Stimulated activated CD4-positive, alpha-beta T cell treated with anti-CD3 and anti-CD28 coated beads, Interleukin-4, amount 100 ng/mL, for 4 hours (primary cell): ENCODE data around the gene RRP8.
A peak's percentile ranks its signal among the peaks of the same experiment; 100 is the strongest.

Experiments used
- DNase-seq, 2 experiments: peaks; one replicate each; pipeline ENCODE4 v3.0.0-alpha.2; 2020

The RRP8 gene

DNA sequence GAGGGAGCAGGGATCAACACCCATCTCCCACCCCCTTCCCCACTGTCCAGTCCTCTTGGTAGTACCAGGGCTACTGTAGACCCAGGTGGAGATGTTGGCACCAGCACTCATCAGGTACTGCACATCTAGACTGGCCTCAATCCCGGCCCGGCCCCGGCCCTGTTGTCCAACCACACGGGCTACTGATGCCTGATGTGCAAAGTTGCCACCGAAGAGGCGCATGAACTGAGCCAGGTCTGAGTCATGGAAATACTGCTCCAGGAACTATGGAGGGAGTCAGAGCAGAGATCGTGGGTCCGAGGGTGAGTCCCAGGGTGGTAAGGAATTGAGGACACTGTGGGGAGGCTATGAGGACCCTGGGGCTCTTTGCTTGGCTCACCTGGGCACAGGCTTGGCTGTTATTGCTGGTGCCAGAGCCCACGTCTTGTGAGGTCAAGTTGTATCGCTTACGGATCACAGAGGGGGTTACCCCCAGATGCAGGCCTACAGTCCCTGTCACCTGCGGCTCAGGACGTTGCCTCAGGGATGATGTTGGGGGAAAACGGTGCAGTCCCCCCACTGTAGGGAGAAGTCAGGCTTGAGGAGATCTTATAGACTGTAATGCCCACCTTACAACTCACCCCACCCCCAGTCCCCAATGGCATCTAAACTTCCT lies 13.3 kb upstream of the RRP8 start:
- DNase-seq, result no peak

DNA sequence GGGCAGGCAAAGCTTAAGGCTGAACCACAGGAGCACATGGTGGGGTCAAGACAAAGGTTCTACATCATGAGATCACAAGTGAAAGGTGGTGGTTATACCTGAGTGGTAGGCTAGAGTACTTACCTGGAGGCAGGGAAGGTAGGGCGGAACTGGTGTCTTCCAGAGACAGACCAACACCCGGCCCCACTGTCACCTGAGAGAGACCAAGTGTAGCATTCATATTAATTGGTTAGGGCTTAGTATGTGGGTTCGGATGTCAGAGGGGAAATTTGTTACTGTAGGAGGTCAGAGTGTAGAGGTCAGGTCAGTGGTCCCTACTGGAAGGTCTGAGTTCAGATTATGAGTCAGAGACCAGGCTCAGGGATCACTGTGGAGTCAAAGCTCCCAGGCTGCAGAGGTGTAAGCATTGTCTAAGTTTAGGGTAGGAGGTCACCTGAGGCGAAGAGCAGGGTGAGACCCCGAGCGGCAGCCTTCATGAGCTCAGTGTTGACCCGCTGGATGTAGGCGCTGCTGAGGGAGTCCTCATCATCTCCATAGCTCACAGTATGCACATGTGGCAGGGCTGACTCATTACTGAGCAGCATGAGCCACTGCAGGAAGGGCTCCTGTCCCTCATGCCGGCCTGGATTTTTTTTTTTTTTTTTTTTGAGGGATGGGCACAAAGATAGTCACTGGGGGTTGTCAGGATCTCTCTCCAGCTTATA lies 12.6 kb upstream of the RRP8 start:
- DNase-seq, result no peak

DNA sequence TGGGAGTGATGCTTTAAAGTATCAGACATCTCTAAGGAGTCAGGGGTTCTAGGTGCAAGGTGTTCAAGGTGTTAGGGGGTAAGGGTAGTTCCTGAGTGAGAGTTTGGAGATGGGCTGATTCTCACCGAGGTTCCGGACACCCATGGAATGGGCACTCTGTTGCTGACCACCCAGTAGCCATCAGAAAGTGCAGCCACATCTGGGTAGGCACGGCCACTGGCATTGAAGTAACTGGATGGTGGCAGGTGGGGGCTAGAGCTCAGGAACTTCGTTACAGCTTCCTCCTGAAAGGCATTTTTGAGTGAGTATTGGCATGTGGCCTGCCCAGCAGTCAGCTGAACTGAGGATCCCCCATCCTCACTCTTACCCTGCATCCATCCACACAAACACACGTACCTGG lies 11.6 kb upstream of the RRP8 start:
- no peak for DNase-seq

DNA sequence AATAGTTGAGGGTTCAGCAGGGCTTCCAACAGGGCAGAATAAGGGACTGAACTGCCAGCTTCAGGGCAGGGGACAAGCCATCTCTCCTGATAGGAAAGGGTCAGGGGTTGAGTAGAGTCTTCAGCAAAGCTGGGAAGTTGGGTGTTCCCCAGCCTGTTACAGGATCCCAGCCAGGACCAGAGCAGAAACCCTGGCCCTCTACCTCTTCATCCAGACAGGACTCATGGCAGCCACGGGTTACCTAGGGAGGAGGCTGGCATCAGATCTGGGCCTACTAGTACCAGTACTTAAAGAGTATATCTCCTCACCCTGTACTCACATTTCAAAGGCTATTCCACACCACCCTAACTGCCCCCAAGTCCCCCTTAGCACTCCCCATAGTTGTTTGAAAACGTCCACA lies 11.0 kb upstream of the RRP8 start:
- no peak for DNase-seq

DNA sequence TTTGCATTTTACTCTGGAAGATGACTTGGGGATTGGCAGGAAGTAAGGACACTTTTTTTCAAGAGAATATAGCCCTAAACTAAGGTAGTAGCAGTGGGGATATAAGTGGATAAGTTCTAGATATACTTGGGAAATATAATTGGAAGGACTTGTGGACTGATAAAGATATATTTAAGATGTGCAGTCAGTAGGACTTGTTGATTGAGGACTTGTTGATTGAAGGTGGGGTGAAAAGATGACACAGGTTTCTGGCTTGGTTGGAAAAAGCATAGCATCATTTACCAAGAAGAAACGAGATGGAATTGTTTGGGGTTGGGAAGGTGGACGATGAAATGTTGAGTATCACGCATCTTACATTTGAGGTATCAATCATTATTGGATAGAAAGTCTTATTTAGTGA lies 10.1 kb upstream of the RRP8 start:
- no peak for DNase-seq

DNA sequence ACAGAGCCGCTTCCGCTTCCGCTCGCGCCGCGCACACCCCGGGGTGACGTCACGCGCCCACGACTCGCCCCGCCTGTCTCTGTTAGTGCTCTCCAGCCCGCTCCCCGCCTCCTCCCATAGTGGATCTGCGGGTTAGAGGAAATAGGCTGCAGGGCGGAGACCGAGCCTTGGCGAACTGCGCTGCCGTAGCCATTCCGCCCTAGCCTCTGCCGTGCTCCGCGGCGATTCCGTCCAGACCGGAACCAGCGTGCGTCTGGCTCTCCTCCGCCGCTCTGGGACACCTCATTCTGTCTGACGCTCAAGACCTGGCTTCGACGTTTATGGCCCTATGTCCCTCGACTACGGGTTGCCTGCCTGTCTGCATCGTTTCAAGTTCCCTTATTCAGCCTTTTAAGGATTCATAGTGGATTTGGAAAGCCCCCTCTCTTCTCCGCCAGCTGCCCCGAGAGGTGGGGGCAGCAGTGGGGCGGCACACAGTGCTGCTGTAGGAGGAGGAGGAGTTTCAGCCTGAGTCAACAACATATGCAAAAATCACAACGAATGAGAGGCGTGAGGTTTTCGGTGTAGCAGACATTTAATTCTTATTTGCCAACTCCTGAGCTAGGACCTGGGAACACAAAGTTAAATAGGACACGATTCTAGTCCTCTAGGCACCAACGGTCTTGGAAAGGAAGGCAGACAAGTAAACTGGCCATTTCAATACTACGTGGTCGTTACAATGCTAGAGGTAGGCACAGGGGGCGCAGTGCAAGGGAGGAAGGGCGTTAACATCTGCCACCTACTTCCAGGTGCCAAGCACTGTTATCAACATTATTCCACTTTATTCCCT lies 9.0 kb upstream of the RRP8 start, which contains the start of gene TAF10:
Gene TAF10 (minus strand): TSS at position 4 of the 829 bp plus-strand sequence. CDS start 27 bp downstream, outside the sequence.
- DNase-seq, result peak; percentile 93 to 95

DNA sequence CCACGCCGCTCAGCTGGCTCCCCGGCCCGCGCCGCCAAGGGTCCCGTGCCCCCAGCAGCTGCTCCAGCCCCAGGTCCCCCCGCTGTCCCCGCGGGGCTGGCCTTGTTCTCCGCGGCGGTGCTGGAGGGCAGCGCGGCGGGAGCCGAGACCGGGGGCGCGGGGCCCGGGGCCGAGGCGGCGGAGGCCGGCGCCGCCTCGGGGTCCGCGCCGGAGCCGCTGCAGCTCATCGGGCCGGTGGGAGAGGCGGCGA lies 8.5 kb upstream of the RRP8 start:
- DNase-seq, result no peak

DNA sequence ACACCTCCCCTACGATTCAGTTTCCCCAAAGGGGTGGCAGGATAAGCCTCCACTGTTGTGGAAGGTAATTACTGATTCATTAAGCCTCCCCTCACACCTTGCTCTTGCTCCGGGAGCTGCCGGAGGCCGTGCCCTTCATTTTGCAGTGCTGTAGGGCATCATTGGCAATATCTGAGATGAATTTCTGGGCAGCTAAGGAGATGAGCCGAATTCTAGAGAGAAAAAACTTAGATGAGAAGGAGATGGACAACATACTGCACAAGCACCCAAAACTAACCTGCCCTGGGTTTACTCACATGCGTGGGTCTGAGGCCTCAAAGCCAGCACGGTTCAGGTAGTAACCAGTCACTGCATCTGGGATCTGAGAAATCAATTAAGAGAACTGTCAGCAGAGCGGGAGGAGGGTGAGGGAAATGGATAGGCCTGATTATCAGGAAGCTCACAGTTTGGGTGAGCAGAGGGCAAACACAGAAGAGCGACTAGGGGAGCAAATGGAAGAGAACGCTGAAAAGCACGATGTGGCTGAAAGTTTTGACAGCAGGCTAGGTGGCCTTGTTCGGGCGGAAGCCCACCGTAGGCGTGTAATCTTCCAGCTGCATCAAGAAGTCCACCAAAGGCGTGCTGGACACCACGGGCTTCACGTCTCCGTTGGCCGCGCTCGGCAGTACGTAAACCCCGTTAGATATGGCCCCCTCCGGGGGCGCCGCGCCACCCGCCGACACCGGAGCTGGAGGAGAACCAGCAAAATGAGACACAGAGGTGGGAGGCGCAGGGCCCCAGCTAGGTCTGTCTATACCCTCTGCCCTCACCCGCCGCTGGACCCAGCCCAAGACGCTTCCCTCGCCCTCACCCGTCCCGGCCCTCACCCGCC lies 7.9 kb upstream of the RRP8 start:
- DNase-seq, result peak in 1 of 2 experiments; percentile 15

DNA sequence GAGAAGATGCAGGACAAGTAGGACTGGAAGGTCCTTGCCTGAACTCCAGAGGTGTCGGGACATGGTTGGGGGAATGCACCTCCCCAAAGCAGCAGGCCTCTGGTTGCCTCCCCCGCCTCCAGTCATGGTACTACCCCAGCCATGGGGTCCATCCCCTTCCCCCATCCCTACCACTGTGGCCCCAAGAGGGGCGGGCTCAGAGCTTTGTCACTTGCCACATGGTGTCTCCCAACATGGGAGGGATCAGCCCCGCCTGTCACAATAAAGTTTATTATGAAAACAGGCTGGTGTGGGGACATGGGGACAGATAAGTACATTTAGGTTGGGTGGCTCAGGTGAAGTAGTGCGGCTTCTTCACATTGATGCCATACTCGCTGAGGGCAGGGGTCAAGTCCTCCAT lies 7.2 kb upstream of the RRP8 start:
- DNase-seq, result no peak

DNA sequence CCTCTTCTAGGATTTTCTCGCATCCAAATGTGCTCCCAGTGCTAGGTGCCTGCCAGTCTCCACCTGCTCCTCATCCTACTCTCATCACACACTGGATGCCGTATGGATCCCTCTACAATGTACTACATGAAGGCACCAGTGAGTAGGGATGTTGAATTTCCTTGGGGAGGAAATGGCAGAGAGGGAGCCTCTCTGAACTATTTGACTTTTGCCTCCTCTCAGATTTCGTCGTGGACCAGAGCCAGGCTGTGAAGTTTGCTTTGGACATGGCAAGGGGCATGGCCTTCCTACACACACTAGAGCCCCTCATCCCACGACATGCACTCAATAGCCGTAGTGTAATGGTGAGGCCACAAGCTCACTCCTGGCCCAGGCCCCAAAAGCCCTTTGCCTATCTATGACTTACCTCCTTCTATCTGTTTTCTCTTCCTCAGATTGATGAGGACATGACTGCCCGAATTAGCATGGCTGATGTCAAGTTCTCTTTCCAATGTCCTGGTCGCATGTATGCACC lies 6.1 kb upstream of the RRP8 start:
- DNase-seq, result no peak

DNA sequence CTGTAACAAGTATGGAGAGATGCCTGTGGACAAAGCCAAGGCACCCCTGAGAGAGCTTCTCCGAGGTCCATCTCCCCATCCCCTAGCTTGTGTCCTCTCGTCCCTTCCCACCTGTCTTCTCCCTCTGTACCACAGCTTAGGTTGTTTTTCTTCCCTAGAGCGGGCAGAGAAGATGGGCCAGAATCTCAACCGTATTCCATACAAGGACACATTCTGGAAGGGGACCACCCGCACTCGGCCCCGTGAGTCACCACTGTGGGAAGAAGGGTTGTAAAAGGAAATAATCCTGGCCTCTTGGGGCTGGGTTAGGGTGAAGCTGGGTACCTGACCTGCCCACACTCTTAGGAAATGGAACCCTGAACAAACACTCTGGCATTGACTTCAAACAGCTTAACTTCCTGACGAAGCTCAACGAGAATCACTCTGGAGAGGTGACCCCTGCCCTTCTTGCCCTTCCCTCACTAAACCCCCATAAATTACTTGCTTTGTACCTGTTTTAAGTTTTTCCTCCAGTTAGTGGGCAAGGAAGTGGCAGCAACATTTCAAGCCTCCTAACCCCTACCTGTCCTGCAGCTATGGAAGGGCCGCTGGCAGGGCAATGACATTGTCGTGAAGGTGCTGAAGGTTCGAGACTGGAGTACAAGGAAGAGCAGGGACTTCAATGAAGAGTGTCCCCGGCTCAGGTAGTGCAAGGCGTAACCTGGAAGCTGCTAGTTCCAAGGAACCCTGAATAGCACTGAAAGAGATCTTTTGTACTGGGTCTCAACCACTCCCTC lies 5.5 kb upstream of the RRP8 start:
- DNase-seq, result no peak

DNA sequence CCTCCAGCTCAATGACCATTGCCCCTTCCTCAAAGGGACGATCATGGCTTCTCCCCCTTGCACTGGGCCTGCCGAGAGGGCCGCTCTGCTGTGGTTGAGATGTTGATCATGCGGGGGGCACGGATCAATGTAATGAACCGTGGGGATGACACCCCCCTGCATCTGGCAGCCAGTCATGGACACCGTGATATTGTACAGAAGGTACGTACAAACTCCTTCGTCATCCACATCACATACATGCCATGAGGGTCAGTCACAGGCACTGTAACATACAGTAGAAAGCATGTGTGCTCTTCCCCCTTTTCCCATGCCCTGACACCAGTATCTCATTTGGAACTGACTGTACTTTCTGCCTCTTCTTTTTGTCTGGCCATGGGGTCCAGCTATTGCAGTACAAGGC lies 4.6 kb upstream of the RRP8 start:
- DNase-seq, result no peak

DNA sequence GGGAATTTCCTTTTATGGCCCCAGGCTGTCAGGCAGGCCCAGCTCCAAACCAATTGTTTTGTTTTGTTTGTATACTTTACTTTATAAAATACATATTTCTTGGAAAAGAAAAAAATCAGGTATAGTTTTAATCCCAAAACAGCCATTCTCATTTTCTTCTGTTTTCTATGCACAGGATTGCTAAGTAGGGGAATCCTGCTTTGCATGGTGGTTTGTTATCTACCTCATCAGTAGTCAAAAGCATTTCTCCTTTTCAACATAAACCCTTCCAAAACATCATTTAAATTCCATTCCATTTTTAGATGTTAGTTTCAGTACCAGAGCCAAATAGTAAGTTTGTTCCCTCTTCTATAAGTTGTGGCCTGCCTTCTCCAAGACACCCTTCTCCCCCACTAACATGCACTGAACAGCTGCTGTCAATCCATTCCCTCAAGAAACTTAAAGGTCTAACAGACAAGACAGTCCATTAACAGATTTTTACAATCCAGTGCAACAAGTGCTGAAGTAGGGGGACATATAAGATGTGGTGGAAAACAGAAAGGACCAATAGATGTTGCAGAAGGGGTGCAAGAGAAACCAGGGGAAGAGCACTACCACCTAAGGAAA lies 3.9 kb upstream of the RRP8 start:
- no peak for DNase-seq

DNA sequence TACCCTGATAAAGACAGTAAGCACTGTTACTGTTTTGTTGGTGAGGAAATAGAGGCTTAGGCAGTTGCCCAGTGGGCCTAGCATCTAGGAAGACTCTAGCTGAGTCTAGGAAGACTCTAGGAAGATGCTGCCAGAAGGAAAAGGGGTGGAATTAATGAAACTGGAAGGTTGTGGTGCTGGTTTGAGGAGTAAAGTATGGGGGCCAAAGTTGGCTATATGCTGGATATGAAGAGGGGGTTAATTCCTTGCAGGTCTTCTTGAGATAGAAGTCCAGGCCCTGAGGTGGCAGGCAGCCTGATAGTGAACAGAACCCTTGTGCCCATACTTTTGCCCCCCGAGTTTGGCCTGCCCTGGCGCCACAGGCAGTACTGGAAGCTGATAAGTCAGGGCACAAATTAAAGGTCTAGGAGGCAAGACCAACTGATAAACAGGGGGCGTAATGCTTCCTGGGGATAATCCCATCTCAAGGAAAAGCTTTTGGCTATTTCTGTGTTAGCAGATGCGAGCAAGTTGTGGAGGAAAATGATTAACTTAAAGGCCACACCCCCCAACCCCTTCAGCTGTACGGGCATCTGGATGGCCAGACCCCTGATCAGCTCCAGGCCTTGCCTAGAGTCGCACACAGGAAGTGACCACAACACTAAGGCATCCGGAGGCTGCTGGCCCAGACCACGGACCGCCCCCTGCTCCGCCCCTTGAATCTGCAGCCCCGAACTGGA lies 3.2 kb upstream of the RRP8 start:
- DNase-seq, result peak in 1 of 2 experiments; percentile 34

DNA sequence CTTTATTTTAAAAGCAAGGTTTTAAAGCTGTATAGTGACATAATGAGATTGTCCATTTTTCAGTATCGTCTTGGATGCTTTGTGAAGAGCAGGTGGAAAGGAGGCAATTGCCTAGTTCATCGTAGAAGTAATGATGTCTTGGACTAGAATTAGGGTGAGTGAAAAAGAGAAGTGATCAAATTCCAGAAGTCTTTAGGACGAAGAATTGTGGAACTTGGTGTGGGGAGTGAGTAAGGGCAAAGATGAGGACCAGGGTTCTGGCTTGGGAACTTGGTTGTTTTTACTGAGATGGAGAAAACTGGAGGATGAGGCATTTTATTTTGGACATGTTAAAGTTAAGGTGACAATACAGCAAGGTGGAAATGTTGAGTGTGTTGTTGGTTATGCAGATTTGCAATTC lies 1.4 kb upstream of the RRP8 start:
- DNase-seq, result no peak

DNA sequence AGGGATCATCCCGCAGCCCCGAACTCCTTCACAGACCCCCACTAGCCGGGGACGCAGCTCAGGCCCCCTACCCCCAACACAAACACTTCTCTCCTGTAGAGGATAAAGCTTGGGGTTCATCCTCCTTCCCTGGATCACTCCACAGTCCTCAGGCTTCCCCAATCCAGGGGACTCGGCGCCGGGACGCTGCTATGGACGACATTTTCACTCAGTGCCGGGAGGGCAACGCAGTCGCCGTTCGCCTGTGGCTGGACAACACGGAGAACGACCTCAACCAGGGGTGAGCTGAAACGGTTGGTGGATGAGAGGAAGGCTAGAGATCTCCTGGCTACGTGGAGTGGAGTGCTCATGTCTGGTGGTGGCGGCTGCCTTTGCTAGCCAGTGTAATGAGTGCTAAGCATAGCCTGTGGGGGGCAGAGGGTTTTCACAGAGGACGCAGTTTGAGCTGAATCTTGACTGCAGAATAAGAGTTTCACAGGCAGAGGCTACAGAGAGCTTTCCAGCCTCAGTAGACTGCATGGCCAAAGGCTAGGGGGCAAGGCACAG lies 738 bp upstream of the RRP8 start:
- peak; percentile 33 to 52 for DNase-seq

DNA sequence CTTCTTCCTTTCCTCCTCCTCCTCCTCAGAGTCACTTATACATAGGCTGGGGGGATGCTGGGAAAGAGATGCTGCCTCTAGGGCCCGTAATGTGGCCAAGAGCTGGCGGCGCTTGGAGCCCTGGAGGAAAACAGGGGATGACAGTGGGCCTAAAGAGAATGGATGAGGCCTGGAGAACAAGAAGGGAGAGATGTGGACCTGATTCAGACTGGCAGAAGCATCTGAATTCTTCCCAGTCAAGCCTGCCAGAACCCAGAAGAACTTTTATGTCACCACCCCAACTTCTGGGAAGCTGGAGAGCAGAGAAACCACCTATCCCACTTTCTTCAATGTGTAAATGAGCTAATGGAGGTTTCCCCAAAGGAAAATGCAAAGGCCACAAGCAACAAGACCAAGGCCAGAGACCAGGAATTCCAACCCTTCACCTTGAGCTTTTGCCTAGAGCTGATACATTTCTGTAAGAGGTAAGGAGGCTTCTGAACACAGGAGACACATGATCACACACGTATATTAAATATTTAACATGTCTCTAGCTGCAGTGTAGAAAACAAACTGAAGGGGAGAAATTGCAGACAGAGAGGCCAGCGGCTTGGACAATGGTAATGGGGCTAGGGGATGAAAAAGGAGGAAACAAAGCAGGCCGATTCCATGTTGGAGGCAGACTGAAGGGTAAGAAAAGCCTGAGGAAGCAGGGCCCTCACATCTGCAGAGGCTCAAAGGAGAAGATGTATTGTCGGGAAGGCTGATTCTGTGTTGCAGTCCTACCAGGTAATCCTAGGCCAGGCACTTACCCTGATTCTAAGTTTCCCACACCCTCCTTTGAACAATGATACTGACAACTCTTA lies 1.1 kb downstream of the RRP8 start:
- DNase-seq, result no peak

DNA sequence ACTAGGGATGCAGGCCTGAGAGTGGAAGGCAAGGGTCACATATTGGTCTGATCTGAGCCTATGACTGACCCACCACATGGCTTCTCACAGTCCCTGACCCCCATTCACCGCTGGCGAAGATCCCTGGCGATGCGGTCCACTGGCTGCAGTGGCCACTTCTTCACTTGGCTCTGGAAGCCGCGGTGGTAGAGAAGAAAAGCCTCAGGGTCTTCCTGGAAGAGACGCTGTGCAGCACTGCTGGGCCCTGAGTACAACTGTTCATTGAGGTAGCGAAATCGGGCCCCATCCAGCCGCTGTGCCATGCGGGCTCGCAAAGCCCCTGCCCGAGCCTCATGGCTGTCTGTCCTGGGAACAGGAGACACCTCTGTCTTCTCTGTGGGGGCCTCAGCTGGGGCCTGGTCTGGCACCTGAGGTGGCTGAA lies 2.4 kb downstream of the RRP8 start:
- no peak for DNase-seq

DNA sequence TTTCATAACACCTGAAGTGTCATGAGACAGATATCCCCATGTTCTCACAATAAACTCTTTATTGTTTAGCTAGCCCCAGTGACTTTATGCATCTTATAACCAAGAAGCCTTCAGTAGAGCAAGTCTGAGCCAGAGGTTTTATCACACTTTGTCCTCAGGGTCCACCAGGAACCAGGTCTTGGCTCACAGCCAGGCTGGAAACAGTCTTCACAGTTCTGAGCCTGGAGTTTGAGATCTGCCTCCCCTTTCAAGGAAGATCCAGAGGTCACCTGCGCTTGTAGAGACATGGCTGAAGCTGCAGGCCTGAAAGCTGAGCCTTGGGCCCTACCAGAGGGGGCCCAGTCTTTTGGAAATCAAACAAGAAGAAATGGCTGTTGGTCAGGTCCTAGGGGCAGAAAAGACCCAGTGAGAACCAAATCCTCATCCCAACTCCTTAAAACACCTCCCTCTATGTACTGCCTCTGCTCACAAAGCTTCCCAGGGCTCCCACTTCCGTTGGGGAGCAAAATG lies 3.5 kb downstream of the RRP8 start:
- no peak for DNase-seq
